Testis (tissue), 3 donors: Measurements from ENCODE around the gene PCSK7. TPM values are rescaled to one million over a fixed set of nuclear protein-coding genes. Genes with fewer than 3 reads are reported as not detected.

Experiments
- DNase-seq: peaks from one replicate; pipeline ENCODE4 v3.0.0-alpha.2; 2019
- H3K27ac ChIP-seq, 2 donors: fragments of 200-600 bp; sonication (generic); one replicate each; pipeline ENCODE4 v1.5.1; 2019
- H3K27me3 ChIP-seq: fragments of 200-600 bp; sonication (generic); one replicate; pipeline ENCODE4 v1.5.1; 2019
- H3K36me3 ChIP-seq: fragments of 200-600 bp; sonication (generic); one replicate; pipeline ENCODE4 v1.5.1; 2017; ENCODE audit warnings: low read depth; ENCODE audit errors: missing control alignments
- H3K4me1 ChIP-seq: fragments of 200-600 bp; sonication (generic); one replicate; pipeline ENCODE4 v1.5.1; 2019
- H3K4me3 ChIP-seq, 2 donors: fragments of 200-600 bp; sonication (generic); one replicate each; pipeline ENCODE4 v1.5.1; 2017 to 2019
- H3K9me3 ChIP-seq: fragments of 200-600 bp; sonication (generic); one replicate; pipeline ENCODE4 v1.5.1; 2017
- CTCF ChIP-seq, 3 experiments: fragments of 450-650 bp in 2 of 3; fragments of 200-600 bp in 1 of 3; sonication (generic) in 1 of 3; IDR thresholded peaks; one replicate each; pipeline ENCODE4 v1.5.1; 2016 to 2019; ENCODE audit warnings: antibody characterized with exemption in 3 of 3, mild to moderate bottlenecking in 2 of 3, moderate library complexity in 1 of 3
- POLR2A ChIP-seq: fragments of 450-650 bp; IDR thresholded peaks from one replicate; pipeline ENCODE4 v1.6.1; 2017; ENCODE audit warnings: antibody characterized with exemption, mild to moderate bottlenecking, moderate library complexity
- WGBS, 2 donors: methylation state at CpG; one replicate each; pipeline ENCODE4 v1.1.5; 2018; 5-methylcytosine and 5-hydroxymethylcytosine counted together
- intact Hi-C: fragments of 100-400 bp; cut with DNase I; formaldehyde crosslinking; loops from one replicate; pipeline ENCODE4 v1.15.1; 2023; ENCODE audit warnings: low total_unique reads
- polyA plus RNA-seq: library from polyadenylated mRNA; stranded (reverse); fragments of 350-450 nt; fragmentation: Illumina TruSeq; extraction: RNeasy Lipid Tissue Mini Kit (QIAGEN cat#74804); gene quantifications from one replicate; pipeline ENCODE4 v1.2.3, GENCODE V29; 2014; ENCODE audit warnings: low read depth, low replicate concordance; ENCODE audit not compliant: insufficient read depth
- total RNA-seq, 2 donors: library from RNA; depleted of rRNA; stranded (reverse); fragments of >200 nt; gene quantifications; one replicate each; pipeline ENCODE4 v1.2.3, GENCODE V29; 2016

PCSK7 gene
- total and polyA plus RNA-seq, 3 donors from 2014 or later, result 52.0 to 66.5 (median 57.7) TPM

GRCh38 chr11:117249571-117249970 lies 17.7 kb upstream of the PCSK7 start:
- no peaks in the 10 kb centered on the region for H3K4me1 ChIP-seq
- H3K27me3 ChIP-seq, result no peaks in the 10 kb centered on the region
- H3K27ac ChIP-seq, result no peak overlapping the region
- no peaks in the 10 kb centered on the region for H3K9me3 ChIP-seq
- intact Hi-C loops, result no loop called here
- TF ChIP-seq CTCF (IDR thresholded peaks at IDR 0.05), result no peak
- TF ChIP-seq POLR2A, result no peak
- no peak overlapping the region for H3K4me3 ChIP-seq
- no peaks in the 10 kb centered on the region for H3K36me3 ChIP-seq
- 87% methylated on average over 4 of the region's 4 CpGs for WGBS, 2 donors
- DNase-seq, result no peak

- no peak for DNase-seq
- Histone ChIP-seq H3K9me3 (no peaks in the 10 kb centered on the region), H3K4me3 (no peak overlapping the region), H3K4me1 (no peaks in the 10 kb centered on the region), H3K36me3 (no peaks in the 10 kb centered on the region), H3K27ac (no peak overlapping the region), H3K27me3 (no peaks in the 10 kb centered on the region)
- TF ChIP-seq POLR2A, result no peak
- TF ChIP-seq CTCF (IDR thresholded peaks at IDR 0.05), result no peak
- WGBS, 2 donors, result 89 to 92% methylated on average over 4 of the region's 4 CpGs
- intact Hi-C loops, result no loop called here
Observed at GRCh38 chr11:117248341-117248740, 16.5 kb upstream of the PCSK7 start.

- no peak for DNase-seq
- Histone ChIP-seq H3K9me3 (no peaks in the 10 kb centered on the region), H3K4me1 (no peaks in the 10 kb centered on the region), H3K36me3 (no peaks in the 10 kb centered on the region), H3K27me3 (no peaks in the 10 kb centered on the region), H3K27ac (no peak overlapping the region), H3K4me3 (no peak overlapping the region)
- 78 to 89% methylated on average over 6 of the region's 6 CpGs for WGBS, 2 donors
- intact Hi-C loops, result no loop called here
- TF ChIP-seq POLR2A (no peak), CTCF (IDR thresholded peaks at IDR 0.05) (no peak)
Observed at GRCh38 chr11:117239295-117239694, 7.4 kb upstream of the PCSK7 start.

- intact Hi-C loops, result no loop called here
- H3K27me3 ChIP-seq, result no peaks in the 10 kb centered on the region
- TF ChIP-seq CTCF (IDR thresholded peaks at IDR 0.05) (no peak), POLR2A (no peak)
- H3K9me3 ChIP-seq, result no peaks in the 10 kb centered on the region
- DNase-seq, result no peak
- H3K36me3 ChIP-seq, result no peaks in the 10 kb centered on the region
- no peak overlapping the region for H3K4me3 ChIP-seq
- WGBS, 2 donors, result 92 to 95% methylated on average over 5 of the region's 5 CpGs
- peaks cover 10% of the 10 kb centered on the region for H3K4me1 ChIP-seq
- no peak overlapping the region for H3K27ac ChIP-seq
Observed at GRCh38 chr11:117238221-117238620, 6.3 kb upstream of the PCSK7 start.

- no peaks in the 10 kb centered on the region for H3K36me3 ChIP-seq
- TF ChIP-seq POLR2A (no peak), CTCF (IDR thresholded peaks at IDR 0.05) (no peak)
- H3K27ac ChIP-seq, result peak overlapping the region; percentile 77 to 94
- intact Hi-C loops, result no loop called here
- H3K4me3 ChIP-seq, result peak overlapping the region; percentile 92
- no peaks in the 10 kb centered on the region for H3K27me3 ChIP-seq
- H3K4me1 ChIP-seq, result peaks cover 18% of the 10 kb centered on the region
- H3K9me3 ChIP-seq, result no peaks in the 10 kb centered on the region
- WGBS, 2 donors, result 1 to 2% methylated on average over 11 to 27 of the region's 27 CpGs
- peak; percentile 28 for DNase-seq
Observed at GRCh38 chr11:117232911-117233409, 1.1 kb upstream of the PCSK7 start.
